Activated CD4-positive, alpha-beta memory T cell treated with anti-CD3 and anti-CD28 coated beads, Interleukin-2, amount 10 ng/mL, durations not matched to agents 7 days and 5 days (primary cell): ENCODE data around the gene ULK3. TPM values are rescaled to one million over a fixed set of nuclear protein-coding genes. Genes with fewer than 3 reads are reported as not detected.

Experiments
- CTCF ChIA-PET: fragments of 350-600 bp; sonication (Branson Sonifier 250); formaldehyde crosslinking; loops from one replicate; lab custom pipeline; 2021; ENCODE audit warnings: antibody characterized with exemption, inconsistent platforms; lab: Charles Lee
- POLR2A ChIA-PET: fragments of 350-600 bp; sonication (Branson Sonifier 250); formaldehyde crosslinking; loops from one replicate; lab custom pipeline; 2021; ENCODE audit warnings: antibody characterized with exemption; lab: Charles Lee
- DNase-seq: peaks from one replicate; pipeline ENCODE4 v3.0.0-alpha.2; 2020
- H3K27ac Mint-ChIP-seq: one replicate; pipeline ENCODE4 v1.8.0; 2021; ENCODE audit warnings: mild to moderate bottlenecking, mixed read lengths
- H3K27me3 Mint-ChIP-seq: one replicate; pipeline ENCODE4 v1.8.0; 2021; ENCODE audit warnings: mixed read lengths
- H3K36me3 Mint-ChIP-seq: one replicate; pipeline ENCODE4 v1.8.0; 2021; ENCODE audit warnings: low read depth, mixed read lengths
- H3K4me1 Mint-ChIP-seq: one replicate; pipeline ENCODE4 v1.8.0; 2021; ENCODE audit warnings: mixed read lengths
- H3K4me3 Mint-ChIP-seq: one replicate; pipeline ENCODE4 v1.8.0; 2021; ENCODE audit warnings: mild to moderate bottlenecking, mixed read lengths
- H3K9me3 Mint-ChIP-seq: one replicate; pipeline ENCODE4 v1.8.0; 2021; ENCODE audit warnings: mixed read lengths
- total RNA-seq, 2 experiments: library from RNA; stranded (reverse); gene quantifications; one replicate each; pipeline ENCODE4 v1.2.3, GENCODE V29; 2021

Gene ULK3
- total RNA-seq, 2 experiments from 2014 or later, result 74.9 to 84.2 TPM

DNA sequence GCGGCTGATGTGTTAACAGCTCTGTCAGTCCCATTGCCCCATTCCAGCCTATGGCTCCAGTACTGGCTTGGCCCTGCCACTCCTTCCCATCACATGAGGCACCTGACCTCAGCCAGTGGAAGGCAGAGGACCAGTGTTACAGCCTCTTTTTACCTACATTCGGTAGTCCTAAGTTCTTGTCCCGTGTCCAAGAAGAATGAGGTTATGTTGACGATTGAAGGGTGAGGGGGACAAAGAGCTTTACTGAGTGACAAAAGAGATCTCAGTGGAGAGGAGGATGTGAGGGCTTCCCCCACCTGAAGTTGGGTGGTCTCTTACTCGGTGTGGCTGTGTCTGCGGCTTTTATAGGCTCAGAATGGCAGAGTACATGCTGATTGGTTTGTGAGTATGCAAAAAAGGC lies 39.6 kb upstream of the ULK3 start:
- DNase-seq, result no peak
- Mint-ChIP-seq H3K4me1 (peaks cover 21% of the 10 kb centered on the region), H3K27me3 (no peaks in the 10 kb centered on the region), H3K36me3 (peaks cover 5% of the 10 kb centered on the region), H3K4me3 (no peak overlapping the region), H3K9me3 (peaks cover 5% of the 10 kb centered on the region), H3K27ac (no peak overlapping the region)
- ChIA-PET CTCF (interaction anchor here (1.5 to 3.4 kb wide), 4 partner anchors 9 to 68 kb away, joined by 3 to 20 read pairs (median 8); partner anchors contain the start of gene SCAMP2), POLR2A (interaction anchor here (1.5 to 3.5 kb wide), 4 partner anchors 8 to 13 kb away, joined by 3 to 27 read pairs (median 20); partner anchors contain the start of gene SCAMP2)

DNA sequence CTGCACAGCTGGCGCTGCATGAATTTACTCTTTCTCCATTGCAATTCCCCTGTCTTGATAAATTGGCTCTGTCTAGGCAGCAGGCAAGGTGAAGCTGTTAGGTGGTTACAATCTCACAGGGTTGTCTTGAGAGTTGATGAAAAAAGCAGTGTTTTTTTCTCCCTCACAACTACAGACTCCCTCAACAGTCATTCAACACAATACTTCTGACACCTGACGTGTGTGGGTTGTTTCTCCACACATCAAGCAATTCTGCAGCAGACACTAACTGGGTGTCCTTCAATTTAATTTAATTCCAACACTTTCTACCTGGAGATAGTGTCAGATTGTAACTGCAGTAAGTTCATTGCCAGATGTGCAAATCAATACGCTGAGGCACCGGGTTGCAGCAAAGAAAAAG lies 35.3 kb upstream of the ULK3 start:
- CTCF ChIA-PET, result no interaction called here
- no peak overlapping the region for H3K27ac Mint-ChIP-seq

DNA sequence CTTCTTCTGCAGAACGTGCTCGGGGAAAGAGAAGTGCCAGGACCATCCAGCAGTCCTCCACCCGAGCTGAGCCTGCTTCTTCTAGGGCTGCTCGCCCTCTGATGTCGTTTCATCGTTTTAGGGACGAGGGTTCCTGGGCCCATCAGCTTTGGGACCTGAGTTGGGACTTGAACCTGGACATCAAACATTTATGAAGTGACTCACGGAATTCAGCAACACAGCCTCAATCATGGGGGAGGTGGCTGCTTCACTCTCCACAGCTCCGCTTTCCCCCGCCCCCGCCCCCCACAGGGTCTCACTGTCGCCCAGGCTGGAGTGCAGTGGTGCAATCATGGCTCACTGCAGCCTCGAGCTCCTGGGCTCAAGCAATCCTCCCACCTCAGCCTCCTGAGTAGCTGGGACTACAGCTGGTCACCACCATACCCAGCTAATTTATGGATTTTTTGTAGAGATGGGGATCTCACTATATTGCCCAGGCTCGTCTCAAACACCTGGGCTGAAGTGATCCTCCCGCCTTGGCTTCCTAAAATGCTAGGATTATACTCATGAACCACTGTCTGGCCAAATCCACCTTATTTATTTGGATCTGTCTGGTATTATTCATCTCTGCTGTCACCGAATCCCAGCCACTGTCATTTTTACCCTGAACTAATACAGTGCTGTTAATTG lies 30.9 kb upstream of the ULK3 start:
- H3K27me3 Mint-ChIP-seq, result peaks cover 3% of the 10 kb centered on the region
- ChIA-PET POLR2A (interaction anchor here (0.7 to 8.6 kb wide), 10 partner anchors 9 to 93 kb away, joined by 3 to 121 read pairs (median 10); partner anchors contain the start of genes COX5A, CSK, FAM219B and MPI), CTCF (interaction anchor here (1.1 to 8.7 kb wide), 5 partner anchors 9 to 87 kb away, joined by 3 to 111 read pairs (median 5); no protein-coding TSS in a partner anchor)
- H3K36me3 Mint-ChIP-seq, result peaks cover 24% of the 10 kb centered on the region
- H3K27ac Mint-ChIP-seq, result peak overlapping the region; percentile 87
- peaks cover 41% of the 10 kb centered on the region for H3K4me1 Mint-ChIP-seq
- peak; percentile 34 for DNase-seq
- peak overlapping the region; percentile 92 for H3K4me3 Mint-ChIP-seq
- peaks cover 2% of the 10 kb centered on the region for H3K9me3 Mint-ChIP-seq

More for the DNA sequence above, 35.3 kb upstream of the ULK3 start:
- POLR2A ChIA-PET, result no interaction called here
- H3K9me3 Mint-ChIP-seq, result peaks cover 7% of the 10 kb centered on the region
- H3K4me1 Mint-ChIP-seq, result peaks cover 9% of the 10 kb centered on the region
- no peak overlapping the region for H3K4me3 Mint-ChIP-seq
- no peak for DNase-seq
- H3K27me3 Mint-ChIP-seq, result peaks cover 3% of the 10 kb centered on the region
- peaks cover 5% of the 10 kb centered on the region for H3K36me3 Mint-ChIP-seq

DNA sequence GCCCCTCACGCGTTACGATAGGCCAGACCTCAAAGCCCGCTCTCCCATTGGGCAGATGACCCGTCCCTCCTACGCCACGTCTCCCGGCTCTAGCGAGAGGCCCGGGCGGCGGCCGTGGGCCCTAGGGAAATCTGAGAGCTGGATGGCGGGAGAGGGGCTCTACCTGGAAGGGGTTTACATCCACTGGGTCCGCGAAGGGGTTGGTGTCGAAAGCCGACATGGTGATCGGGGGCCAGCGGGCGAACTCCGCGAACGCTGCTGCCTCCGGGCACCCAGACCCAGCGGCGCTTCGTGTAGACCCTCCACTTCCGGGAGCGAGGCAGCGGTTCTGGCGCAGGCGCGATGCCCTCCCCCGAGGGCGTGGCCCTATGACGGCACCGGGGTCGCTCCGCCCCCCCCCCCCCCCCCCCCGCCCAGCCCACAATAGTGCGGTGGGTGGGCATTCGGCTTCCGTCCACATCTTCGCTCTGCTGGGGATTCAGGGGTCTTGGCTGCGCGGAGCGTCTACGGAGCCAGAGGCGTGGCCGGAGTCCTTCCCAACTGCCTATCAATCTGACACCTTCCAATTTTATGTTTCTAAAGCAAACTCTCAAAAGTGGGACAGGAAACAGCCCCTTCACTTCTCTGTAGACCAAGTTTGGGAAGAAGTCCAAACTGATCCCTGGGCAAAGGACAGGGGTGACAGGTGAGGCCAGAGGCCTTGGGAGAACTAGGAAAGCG lies 30.2 kb upstream of the ULK3 start, which contains the start of gene SCAMP2:
Gene SCAMP2 (minus strand): TSS at position 330 of the 720 bp plus-strand sequence. CDS start 110 bp downstream, at position 220.
- peak within 1 kb of the TSS; percentile 92 for H3K4me3 Mint-ChIP-seq
- DNase-seq, result peak; percentile 92
- H3K27me3 Mint-ChIP-seq, result peaks cover 3% of the 10 kb centered on the region
- CTCF ChIA-PET, result interaction anchor here (1.1 to 8.7 kb wide), 5 partner anchors 10 to 86 kb away, joined by 3 to 111 read pairs (median 5); no protein-coding TSS in a partner anchor
- POLR2A ChIA-PET, result interaction anchor here (0.7 to 8.6 kb wide), 12 partner anchors 9 to 96 kb away, joined by 3 to 121 read pairs (median 6); partner anchors contain the start of genes COX5A, FAM219B and MPI
- peaks cover 2% of the 10 kb centered on the region for H3K9me3 Mint-ChIP-seq
- H3K36me3 Mint-ChIP-seq, result peaks cover 29% of the 10 kb centered on the region
- peaks cover 48% of the 10 kb centered on the region for H3K4me1 Mint-ChIP-seq
- H3K27ac Mint-ChIP-seq, result peak within 1 kb of the TSS; percentile 97

DNA sequence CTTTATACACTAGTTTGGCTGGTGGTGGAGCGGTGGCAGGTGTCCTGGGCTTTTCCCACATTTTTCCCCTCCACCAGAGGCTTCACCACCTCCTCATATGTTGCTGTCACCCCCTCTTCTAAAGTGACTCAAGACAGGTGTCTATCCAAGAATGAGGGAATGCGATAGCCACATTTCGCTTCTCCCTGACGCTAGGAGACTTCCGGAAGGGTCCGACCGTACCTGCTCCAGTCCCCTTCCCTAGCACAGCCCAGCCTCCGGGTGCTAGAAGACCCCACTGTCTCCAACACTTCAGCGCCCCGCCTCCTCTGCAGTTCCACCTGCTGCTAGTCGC lies 29.7 kb upstream of the ULK3 start:
- CTCF ChIA-PET, result interaction anchor here (1.0 to 8.7 kb wide), 5 partner anchors 10 to 85 kb away, joined by 4 to 111 read pairs (median 5); no protein-coding TSS in a partner anchor
- Mint-ChIP-seq H3K4me3 (peak overlapping the region; percentile 92), H3K27me3 (peaks cover 3% of the 10 kb centered on the region), H3K9me3 (peaks cover 2% of the 10 kb centered on the region), H3K36me3 (peaks cover 35% of the 10 kb centered on the region), H3K27ac (peak overlapping the region; percentile 97), H3K4me1 (peaks cover 54% of the 10 kb centered on the region)
- POLR2A ChIA-PET, result interaction anchor here (0.7 to 8.6 kb wide), 12 partner anchors 8 to 95 kb away, joined by 3 to 121 read pairs (median 10); partner anchors contain the start of genes COX5A, FAM219B and MPI
- no peak for DNase-seq

DNA sequence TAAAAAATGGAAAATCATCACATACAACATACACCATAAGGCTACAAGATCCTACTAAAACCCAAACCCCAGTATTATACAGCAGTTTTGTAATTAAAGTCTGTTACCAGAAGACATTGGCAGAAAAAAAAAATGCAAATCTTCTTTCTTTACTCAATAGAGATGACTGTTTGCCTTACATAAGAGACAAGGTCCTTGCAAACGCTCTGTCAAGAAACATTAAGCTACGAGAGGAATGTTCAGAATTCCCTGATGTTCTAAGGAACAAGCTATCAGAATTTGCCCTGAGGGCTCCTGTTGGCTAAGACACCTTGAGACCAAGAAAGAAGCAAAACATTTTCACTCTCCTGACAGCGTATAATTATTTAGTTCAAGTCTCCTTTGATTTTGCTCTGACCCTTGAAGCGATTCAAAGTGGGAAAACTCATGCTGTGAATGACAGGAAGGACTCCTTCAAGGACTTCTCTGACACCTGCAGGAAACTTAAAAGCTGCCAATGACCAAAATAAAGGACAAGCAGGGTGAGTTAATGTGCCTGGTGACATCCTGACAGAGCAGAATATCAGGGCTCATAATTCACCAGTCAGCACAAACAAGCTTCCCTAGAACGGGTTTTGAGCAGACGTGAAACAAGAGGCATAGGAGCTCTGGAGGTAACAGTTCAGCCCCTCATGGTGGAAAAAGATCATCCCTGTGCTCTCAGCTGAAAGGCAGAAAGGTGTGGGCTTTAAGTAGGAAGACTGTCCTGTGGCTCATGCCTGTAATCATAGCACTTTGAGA lies 27.7 kb upstream of the ULK3 start:
- Mint-ChIP-seq H3K27ac (peak overlapping the region; percentile 97), H3K4me3 (peak overlapping the region; percentile 92), H3K4me1 (peaks cover 74% of the 10 kb centered on the region), H3K36me3 (peaks cover 53% of the 10 kb centered on the region), H3K27me3 (no peaks in the 10 kb centered on the region), H3K9me3 (peaks cover 2% of the 10 kb centered on the region)
- no peak for DNase-seq
- ChIA-PET POLR2A (interaction anchor here (1.0 to 8.6 kb wide), 27 partner anchors 9 to 584 kb away, joined by 3 to 121 read pairs (median 6); partner anchors contain the start of genes C15orf39, COX5A, CSK and FAM219B), CTCF (interaction anchor here (0.9 to 8.7 kb wide), 20 partner anchors 11 to 239 kb away, joined by 3 to 111 read pairs (median 4); partner anchors contain the start of genes FAM219B, MPI and ULK3)

DNA sequence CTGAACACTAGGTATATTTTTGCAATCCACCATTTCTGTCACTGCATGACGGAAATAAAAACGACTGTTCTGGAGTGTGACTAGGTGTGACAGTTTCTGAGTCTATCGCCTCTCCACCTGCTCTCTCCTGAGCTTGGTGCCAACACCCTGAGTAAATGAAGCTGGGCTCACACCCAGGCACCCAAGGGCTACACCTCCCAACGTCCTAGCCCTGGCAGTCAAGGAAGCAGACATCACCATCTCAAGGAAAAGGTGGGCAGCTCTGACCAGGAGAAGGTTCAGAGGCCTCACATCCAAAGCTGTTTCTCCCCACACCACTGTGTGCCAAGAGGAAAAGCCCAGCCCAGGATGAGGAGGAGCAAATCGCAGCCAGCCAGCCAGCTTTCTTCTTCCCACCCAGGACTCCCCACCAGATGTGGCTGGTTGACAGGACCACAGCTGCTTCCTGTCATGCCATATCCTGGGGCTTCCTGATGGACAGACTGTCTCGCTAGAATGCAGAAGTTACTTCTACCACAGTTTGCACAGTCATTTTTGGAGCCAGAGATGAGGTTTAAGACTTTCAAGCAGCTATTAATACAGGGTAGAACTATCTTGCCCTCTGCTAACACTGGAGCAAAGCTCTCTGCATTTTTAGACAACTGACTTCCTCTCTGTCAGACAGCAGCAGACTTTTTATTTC lies 26.9 kb upstream of the ULK3 start:
- Mint-ChIP-seq H3K27ac (peak overlapping the region; percentile 97), H3K36me3 (peaks cover 56% of the 10 kb centered on the region), H3K27me3 (no peaks in the 10 kb centered on the region), H3K4me3 (peak overlapping the region; percentile 92), H3K9me3 (no peaks in the 10 kb centered on the region), H3K4me1 (peaks cover 80% of the 10 kb centered on the region)
- ChIA-PET CTCF (interaction anchor here (0.6 to 8.7 kb wide), 23 partner anchors 10 to 238 kb away, joined by 3 to 111 read pairs (median 4); partner anchors contain the start of genes FAM219B, MPI and ULK3), POLR2A (interaction anchor here (0.7 to 8.6 kb wide), 31 partner anchors 8 to 584 kb away, joined by 3 to 121 read pairs (median 6); partner anchors contain the start of genes ARID3B, C15orf39, COX5A and CSK)
- peak; percentile 75 for DNase-seq

DNA sequence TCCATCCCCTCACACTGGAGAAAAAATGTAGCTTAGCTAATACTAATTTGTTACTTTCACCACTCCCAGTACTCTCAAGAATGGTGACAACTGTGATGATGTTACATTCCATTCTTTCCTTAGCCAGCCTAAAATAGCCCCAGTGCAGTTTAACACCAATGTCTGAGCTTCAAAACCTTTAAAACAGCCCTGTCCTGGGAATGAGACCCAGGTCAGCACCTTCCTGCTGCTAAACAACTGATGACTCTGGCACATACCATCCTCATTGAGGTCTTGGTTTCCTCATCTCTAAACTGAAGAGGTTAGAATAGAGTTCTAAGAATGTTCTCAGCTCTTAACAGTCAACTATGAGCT lies 26.4 kb upstream of the ULK3 start:
- Mint-ChIP-seq H3K9me3 (no peaks in the 10 kb centered on the region), H3K4me1 (peaks cover 85% of the 10 kb centered on the region), H3K27me3 (no peaks in the 10 kb centered on the region), H3K4me3 (peak overlapping the region; percentile 92), H3K36me3 (peaks cover 60% of the 10 kb centered on the region), H3K27ac (peak overlapping the region; percentile 97)
- no peak for DNase-seq
- CTCF ChIA-PET, result interaction anchor here (0.6 to 8.7 kb wide), 19 partner anchors 9 to 238 kb away, joined by 3 to 111 read pairs (median 4); partner anchors contain the start of genes FAM219B and ULK3
- POLR2A ChIA-PET, result interaction anchor here (0.7 to 8.6 kb wide), 28 partner anchors 8 to 585 kb away, joined by 3 to 121 read pairs (median 6); partner anchors contain the start of genes ARID3B, C15orf39, COX5A and FAM219B

DNA sequence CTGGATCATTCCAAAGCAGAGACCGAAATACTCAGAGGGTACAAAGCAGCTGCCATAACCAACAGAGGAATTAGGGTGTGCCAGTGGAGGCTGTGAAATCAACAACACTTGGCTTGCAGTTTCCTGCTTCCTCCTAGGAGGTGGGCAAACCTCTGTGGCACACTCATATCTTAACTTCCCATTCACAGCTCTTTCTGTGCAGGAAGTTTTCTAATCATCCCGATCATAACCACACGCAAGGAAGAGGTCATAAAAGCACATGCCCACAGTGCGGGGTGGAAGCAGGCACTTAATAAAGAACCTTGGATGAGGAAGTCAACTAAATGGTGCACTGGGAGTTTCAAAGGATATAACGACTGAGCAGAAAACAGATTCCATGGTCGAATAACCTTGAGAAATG lies 25.1 kb upstream of the ULK3 start:
- Mint-ChIP-seq H3K4me1 (peaks cover 88% of the 10 kb centered on the region), H3K27ac (peak overlapping the region; percentile 97), H3K27me3 (no peaks in the 10 kb centered on the region), H3K4me3 (peak overlapping the region; percentile 50), H3K36me3 (peaks cover 67% of the 10 kb centered on the region), H3K9me3 (no peaks in the 10 kb centered on the region)
- DNase-seq, result peak; percentile 34
- ChIA-PET POLR2A (interaction anchor here (0.7 to 8.6 kb wide), 10 partner anchors 10 to 97 kb away, joined by 3 to 121 read pairs (median 12); partner anchors contain the start of genes COX5A, FAM219B, MPI and ULK3), CTCF (interaction anchor here (0.6 to 8.7 kb wide), 4 partner anchors 26 to 125 kb away, joined by 3 to 111 read pairs (median 14); no protein-coding TSS in a partner anchor)

DNA sequence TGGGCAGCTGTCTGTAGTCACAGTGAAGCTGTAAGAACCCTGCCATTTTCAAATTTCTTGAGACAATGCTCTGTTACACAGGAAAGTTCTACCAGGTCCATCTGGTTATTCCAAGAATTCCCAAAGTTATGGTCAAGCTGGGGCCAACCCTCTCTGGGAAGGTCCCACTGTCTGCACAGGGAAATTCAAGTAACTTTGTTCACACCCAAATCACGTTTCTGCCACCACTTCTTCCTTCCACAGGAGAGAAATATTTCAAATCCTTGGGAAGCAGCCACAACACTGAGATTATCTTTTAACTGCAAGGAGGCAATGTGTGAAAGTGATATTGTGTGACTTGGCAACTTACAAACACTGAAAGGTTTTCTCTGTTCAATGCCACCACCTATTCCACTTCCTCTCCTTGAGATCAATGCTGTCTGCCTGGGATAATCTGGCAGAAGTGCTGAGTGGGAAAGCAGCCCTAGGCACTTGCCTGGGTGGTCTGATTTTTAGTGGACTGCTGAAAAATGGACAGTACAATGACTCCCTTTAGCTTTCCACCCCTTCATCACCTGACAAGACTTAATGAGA lies 24.6 kb upstream of the ULK3 start:
- ChIA-PET POLR2A (interaction anchor here (0.7 to 8.6 kb wide), 10 partner anchors 9 to 96 kb away, joined by 3 to 121 read pairs (median 12); partner anchors contain the start of genes COX5A, FAM219B, MPI and ULK3), CTCF (interaction anchor here (0.6 to 8.7 kb wide), 7 partner anchors 16 to 125 kb away, joined by 3 to 111 read pairs (median 4); no protein-coding TSS in a partner anchor)
- H3K4me1 Mint-ChIP-seq, result peaks cover 88% of the 10 kb centered on the region
- no peak for DNase-seq
- peak overlapping the region; percentile 50 for H3K4me3 Mint-ChIP-seq
- peaks cover 63% of the 10 kb centered on the region for H3K36me3 Mint-ChIP-seq
- no peaks in the 10 kb centered on the region for H3K9me3 Mint-ChIP-seq
- no peaks in the 10 kb centered on the region for H3K27me3 Mint-ChIP-seq
- peak overlapping the region; percentile 97 for H3K27ac Mint-ChIP-seq
